GM13976 (cell line): ENCODE measurements around the gene CLDN24.
"Not testable (repeated sequence)": the region's sequence is repeated elsewhere in the genome, so short reads cannot be mapped to it uniquely, and the experiment has no call there.

Experiments
- DNase-seq: peaks from one replicate; pipeline ENCODE4 v3.0.0; 2012; ENCODE audit warnings: low spot score
- in situ Hi-C: fragments of 300-500 bp; cut with MboI; formaldehyde crosslinking; loops from one replicate; pipeline ENCODE4 v1.12.0; 2022; ENCODE audit warnings: low sequenced_read_pairs, mixed read lengths, inconsistent platforms; ENCODE audit not compliant: unreplicated experiment
- TF ChIP-seq, protein P1 (sequence below): IDR thresholded peaks from 2 replicates; pipeline ENCODE4 v1.5.1; 2012; ENCODE audit warnings: borderline replicate concordance, mild to moderate bottlenecking; ENCODE audit not compliant: insufficient read depth; ENCODE audit errors: extremely low read depth, missing control alignments, control extremely low read depth

CLDN24 gene

DNA sequence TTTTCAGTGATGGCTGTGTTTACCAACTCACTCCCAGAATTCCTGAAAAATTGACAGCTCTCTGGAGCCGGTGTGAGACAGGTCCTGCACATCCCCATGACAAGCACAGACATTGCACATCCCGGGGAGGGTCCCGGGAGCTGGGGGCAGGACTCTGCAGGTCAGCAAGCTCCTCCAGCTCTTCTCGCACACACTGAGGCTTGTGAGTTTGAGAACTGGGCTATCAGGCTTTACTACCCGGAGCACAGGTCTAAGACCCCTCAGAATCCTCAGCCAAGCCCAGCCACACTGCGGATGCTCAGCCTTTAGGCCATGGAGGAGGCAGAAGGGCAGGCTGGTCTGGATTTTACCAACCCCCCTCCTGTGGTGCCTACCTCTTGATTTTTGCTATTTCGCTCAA is 5.6 kb upstream of the CLDN24 start:
- in situ Hi-C loops, result no loop called here
- TF ChIP-seq, protein P1, sequence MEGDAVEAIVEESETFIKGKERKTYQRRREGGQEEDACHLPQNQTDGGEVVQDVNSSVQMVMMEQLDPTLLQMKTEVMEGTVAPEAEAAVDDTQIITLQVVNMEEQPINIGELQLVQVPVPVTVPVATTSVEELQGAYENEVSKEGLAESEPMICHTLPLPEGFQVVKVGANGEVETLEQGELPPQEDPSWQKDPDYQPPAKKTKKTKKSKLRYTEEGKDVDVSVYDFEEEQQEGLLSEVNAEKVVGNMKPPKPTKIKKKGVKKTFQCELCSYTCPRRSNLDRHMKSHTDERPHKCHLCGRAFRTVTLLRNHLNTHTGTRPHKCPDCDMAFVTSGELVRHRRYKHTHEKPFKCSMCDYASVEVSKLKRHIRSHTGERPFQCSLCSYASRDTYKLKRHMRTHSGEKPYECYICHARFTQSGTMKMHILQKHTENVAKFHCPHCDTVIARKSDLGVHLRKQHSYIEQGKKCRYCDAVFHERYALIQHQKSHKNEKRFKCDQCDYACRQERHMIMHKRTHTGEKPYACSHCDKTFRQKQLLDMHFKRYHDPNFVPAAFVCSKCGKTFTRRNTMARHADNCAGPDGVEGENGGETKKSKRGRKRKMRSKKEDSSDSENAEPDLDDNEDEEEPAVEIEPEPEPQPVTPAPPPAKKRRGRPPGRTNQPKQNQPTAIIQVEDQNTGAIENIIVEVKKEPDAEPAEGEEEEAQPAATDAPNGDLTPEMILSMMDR, result no peak
- no peak for DNase-seq

DNA sequence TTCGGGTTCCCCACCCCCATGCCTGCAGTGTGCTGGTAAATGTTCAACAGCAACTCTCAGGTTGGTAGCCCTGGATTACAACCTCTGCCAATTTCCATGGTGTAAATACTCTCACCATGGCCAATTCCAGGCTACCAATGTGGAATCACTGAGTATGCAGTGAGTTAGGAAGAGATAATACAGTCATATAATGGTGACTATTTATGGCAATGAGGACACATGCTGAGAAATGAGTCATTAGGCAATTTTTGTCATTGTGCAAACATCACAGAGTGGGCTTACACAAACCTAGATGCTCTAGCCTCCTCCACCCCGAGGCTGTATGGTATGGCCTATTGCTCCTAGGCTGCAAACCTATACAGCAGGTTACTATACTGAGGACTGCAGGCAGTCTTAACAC is 4.6 kb upstream of the CLDN24 start:
- DNase-seq, result no peak
- in situ Hi-C loops, result no loop called here
- TF ChIP-seq, protein P1, result no peak

DNA sequence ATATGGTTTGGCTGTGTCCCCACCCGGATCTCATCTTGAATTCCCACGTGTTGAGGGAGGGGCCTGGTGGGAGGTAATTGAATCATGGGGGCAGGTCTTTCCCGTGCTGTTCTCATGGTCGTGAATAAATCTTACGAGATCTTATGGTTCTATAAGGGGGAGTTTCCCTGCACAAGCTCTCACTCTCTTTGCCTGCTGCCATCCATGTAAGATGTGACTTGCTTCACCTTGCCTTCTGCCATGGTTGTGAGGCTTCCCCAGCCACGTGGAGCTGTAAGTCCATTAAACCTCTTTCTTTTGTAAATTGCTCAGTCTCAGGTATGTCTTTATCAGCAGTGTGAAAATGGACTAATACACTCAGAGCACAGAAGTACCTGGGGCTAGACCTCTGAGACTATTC is 4.2 kb upstream of the CLDN24 start:
- DNase-seq, in situ Hi-C loops: not testable (repeated sequence)

DNA sequence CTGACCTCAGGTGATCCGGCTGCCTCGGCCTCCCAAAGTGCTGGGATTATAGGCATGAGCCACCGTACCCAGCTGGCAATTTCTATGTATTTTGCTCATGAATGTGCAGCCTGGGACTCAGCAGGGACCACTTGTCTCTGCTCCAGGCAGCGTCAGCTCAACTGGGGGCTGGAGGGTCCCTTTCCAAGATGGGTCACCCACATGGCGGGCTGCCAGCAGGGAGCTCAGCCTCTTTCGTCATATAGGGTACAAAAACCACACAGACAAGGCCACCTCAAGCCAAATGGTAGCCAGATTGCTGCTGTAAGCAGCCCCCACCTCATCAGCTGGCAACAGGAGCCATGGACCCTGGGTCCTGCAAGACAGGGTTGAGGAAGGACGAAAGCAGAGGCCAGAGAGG is 2.4 kb upstream of the CLDN24 start:
- in situ Hi-C loops, result no loop called here
- DNase-seq, result no peak
- TF ChIP-seq, protein P1, result no peak

DNA sequence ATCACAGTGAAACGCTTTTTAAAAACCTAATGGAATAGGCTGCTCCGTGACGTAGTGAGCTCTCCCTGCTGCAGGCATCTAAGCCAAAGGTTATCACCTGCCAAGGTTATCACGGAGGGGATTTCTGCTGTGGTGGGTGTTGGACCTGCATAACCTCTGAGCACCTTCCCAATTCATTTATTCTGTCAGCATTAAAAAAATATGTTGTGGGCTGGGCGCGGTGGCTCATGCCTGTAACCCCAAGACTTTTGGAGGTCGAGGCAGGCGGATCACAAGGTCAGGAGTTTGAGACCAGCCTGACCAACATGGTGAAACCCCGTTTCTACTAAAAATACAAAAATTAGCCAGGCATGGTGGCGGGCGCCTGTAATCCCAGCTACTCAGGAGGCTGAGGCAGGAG is 1.8 kb upstream of the CLDN24 start:
- in situ Hi-C loops, DNase-seq: not testable (repeated sequence)

DNA sequence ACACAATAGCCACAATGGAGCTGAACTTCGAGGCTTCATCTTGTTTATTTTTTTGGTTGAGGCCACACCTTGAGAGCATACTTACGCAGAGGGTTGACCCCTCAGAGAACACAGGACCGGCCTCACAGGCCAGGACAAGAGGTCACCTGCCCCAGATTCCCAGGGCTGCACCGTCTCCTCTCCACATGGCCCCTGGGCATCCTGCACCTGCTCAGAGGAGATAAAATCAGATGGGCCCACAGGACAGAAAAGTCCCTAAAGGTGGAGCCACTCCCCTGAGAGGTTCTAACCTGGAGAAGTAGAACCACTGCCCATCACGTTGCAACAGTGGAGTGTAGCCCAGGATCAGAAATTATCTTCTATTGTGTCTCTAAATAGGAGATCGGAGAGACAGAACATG is 1.1 kb upstream of the CLDN24 start:
- TF ChIP-seq, protein P1, result no peak
- DNase-seq, result no peak
- in situ Hi-C loops, result no loop called here

DNA sequence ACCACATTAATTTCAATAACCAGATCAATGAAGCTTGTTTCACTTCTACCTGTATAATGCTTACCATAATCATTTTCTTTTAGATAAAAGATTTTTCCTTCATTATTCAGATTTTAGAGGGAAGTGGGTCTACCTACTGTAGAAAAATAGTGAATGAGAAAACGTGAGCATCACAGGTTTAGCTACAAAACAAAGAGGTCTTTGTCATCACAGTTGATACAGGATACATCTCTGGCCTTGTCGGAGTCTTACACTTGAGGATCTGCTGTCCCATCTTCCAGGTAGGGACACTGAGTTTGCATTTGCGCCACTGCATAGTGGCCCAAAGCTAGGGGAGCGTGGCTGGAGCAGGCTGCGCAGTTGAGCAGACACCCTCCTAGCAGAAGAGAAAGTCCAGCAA is 710 bp downstream of the CLDN24 start:
- TF ChIP-seq, protein P1, result no peak
- in situ Hi-C loops, result no loop called here
- no peak for DNase-seq

DNA sequence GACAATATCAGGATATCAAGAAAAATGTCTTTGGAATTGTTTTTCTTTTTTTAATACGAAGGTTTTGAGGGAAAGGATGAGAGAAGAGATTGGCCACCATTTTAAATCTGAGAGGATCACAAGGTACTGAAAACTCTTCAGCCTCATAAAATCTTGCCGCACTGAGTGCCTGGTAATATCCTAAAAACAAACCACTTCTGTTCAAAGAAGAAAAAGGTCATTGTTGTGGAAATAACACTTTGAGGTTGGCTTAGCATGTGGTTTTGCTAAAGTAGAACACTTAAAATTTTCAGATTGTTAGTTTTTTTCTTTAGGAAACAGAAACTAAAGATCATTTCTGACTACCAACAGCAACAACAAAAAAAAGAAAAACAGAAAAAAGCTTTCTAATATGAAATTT is 1.1 kb downstream of the CLDN24 start:
- DNase-seq, result peak; percentile 15
- TF ChIP-seq, protein P1, result no peak
- in situ Hi-C loops, result no loop called here
